Stimulated activated CD4-positive, alpha-beta T cell treated with anti-CD3 and anti-CD28 coated beads, Interleukin-4, amount 100 ng/mL, for 48 hours (primary cell): ENCODE measurements around the gene MRPS9.

Source experiments
- DNase-seq, 2 donors: peaks; one replicate each; pipeline ENCODE4 v3.0.0-alpha.2; 2020; ENCODE audit warnings: low read depth in 2 of 2

MRPS9 gene

GRCh38 chr2:105078906-105079495 is 41.1 kb downstream of the MRPS9 start:
- DNase-seq: no peak

GRCh38 chr2:105080461-105080860 is 42.6 kb downstream of the MRPS9 start:
- DNase-seq: no peak

- no peak for DNase-seq
These were observed 43.2 kb downstream of the MRPS9 start for GRCh38 chr2:105081006-105081601.

- DNase-seq: no peak
These were observed 44.2 kb downstream of the MRPS9 start for GRCh38 chr2:105082107-105082506.

GRCh38 chr2:105085525-105085924 is 47.7 kb downstream of the MRPS9 start:
- DNase-seq: no peak

- DNase-seq: no peak
These were observed 49.4 kb downstream of the MRPS9 start for GRCh38 chr2:105087273-105087672.

GRCh38 chr2:105090091-105090490 is 52.2 kb downstream of the MRPS9 start:
- no peak for DNase-seq

GRCh38 chr2:105092797-105093196 is 54.9 kb downstream of the MRPS9 start:
- DNase-seq: no peak

GRCh38 chr2:105099153-105099552 is 61.3 kb downstream of the MRPS9 start:
- DNase-seq: no peak

GRCh38 chr2:105100046-105100840 is 62.4 kb downstream of the MRPS9 start:
- no peak for DNase-seq

- DNase-seq: no peak
These were observed 64.1 kb downstream of the MRPS9 start for GRCh38 chr2:105102001-105102400.

GRCh38 chr2:105102963-105103421 is 65.1 kb downstream of the MRPS9 start:
- DNase-seq: no peak

- no peak for DNase-seq
These were observed 65.6 kb downstream of the MRPS9 start for GRCh38 chr2:105103481-105103880.

GRCh38 chr2:105104208-105104731 is 66.4 kb downstream of the MRPS9 start:
- no peak for DNase-seq

- DNase-seq: no peak
These were observed 72.5 kb downstream of the MRPS9 start for GRCh38 chr2:105110295-105110829.

- DNase-seq: no peak
These were observed 73.7 kb downstream of the MRPS9 start for GRCh38 chr2:105111365-105112150.

- DNase-seq: no peak
These were observed 74.5 kb downstream of the MRPS9 start for GRCh38 chr2:105112345-105112744.

- no peak for DNase-seq
These were observed 75.9 kb downstream of the MRPS9 start for GRCh38 chr2:105113616-105114291.

- DNase-seq: no peak
These were observed 76.7 kb downstream of the MRPS9 start for GRCh38 chr2:105114551-105114950.

- DNase-seq: no peak
These were observed 78.5 kb downstream of the MRPS9 start for GRCh38 chr2:105116348-105116747.

- DNase-seq: no peak
These were observed 79.7 kb downstream of the MRPS9 start for GRCh38 chr2:105117565-105117964.
